HepG2 (cell line): ENCODE data around the gene ADM. TPM values are rescaled to one million over a fixed set of nuclear protein-coding genes. Genes with fewer than 3 reads are reported as not detected.

Experiments used
- ARHGAP35 ChIP-seq: sonication (generic); formaldehyde crosslinking; IDR thresholded peaks from 2 replicates; pipeline ENCODE4 v1.9.0; 2022; ENCODE audit warnings: mild to moderate bottlenecking, inconsistent platforms, moderate library complexity, missing genetic modification reagents, borderline replicate concordance
- BRCA1 ChIP-seq: sonication (generic); formaldehyde crosslinking; IDR thresholded peaks from 2 replicates; pipeline ENCODE4 v1.4.0; 2020; ENCODE audit warnings: missing genetic modification reagents
- KLF12 ChIP-seq: sonication (generic); formaldehyde crosslinking; IDR thresholded peaks from 2 replicates; pipeline ENCODE4 v1.4.0; 2020; ENCODE audit warnings: missing genetic modification reagents, borderline replicate concordance
- MTF2 ChIP-seq: sonication (generic); formaldehyde crosslinking; IDR thresholded peaks from 2 replicates; pipeline ENCODE4 v1.5.0; 2020; ENCODE audit warnings: missing genetic modification reagents, borderline replicate concordance
- SRF ChIP-seq: IDR thresholded peaks from 2 replicates; pipeline ENCODE4 v1.6.1; 2011; ENCODE audit warnings: mild to moderate bottlenecking, low read depth, low read length, moderate library complexity
- TBP ChIP-seq: sonication (generic); formaldehyde crosslinking; IDR thresholded peaks from 2 replicates; pipeline ENCODE4 v1.5.0; 2020; ENCODE audit warnings: missing genetic modification reagents
- ZFP36L1 ChIP-seq: sonication (generic); formaldehyde crosslinking; IDR thresholded peaks from 2 replicates; pipeline ENCODE4 v1.8.0; 2022; ENCODE audit warnings: mild to moderate bottlenecking, missing genetic modification reagents, moderate library complexity
- ZFX ChIP-seq: sonication (generic); formaldehyde crosslinking; IDR thresholded peaks from 2 replicates; pipeline ENCODE4 v1.4.0; 2020; ENCODE audit warnings: mild to moderate bottlenecking, low read depth, missing genetic modification reagents, moderate library complexity
- ZFY ChIP-seq: sonication (generic); formaldehyde crosslinking; IDR thresholded peaks from 2 replicates; pipeline ENCODE4 v1.4.0; 2020; ENCODE audit warnings: missing genetic modification reagents
- ZNF337 ChIP-seq: sonication (generic); formaldehyde crosslinking; IDR thresholded peaks from 2 replicates; pipeline ENCODE4 v1.5.1; 2020; ENCODE audit warnings: missing genetic modification reagents, low read depth, mild to moderate bottlenecking, borderline replicate concordance
- ZNF556 ChIP-seq: sonication (generic); formaldehyde crosslinking; IDR thresholded peaks from 2 replicates; pipeline ENCODE4 v1.4.0; 2020; ENCODE audit warnings: mild to moderate bottlenecking, missing genetic modification reagents, borderline replicate concordance
- polyA plus RNA-seq, 8 experiments: library from polyadenylated mRNA; depleted of rRNA in 3 of 8; stranded (reverse) in 7 of 8; unstranded in 1 of 8; fragments of >200 nt; fragmentation: Illumina TruSeq in 4 of 8; extraction: Trizol in 4 of 8; gene quantifications; 2 replicates each; pipeline versions ENCODE4 v1.2.1 to v1.2.3, GENCODE V29; 2011 to 2016; ENCODE audit warnings: low read depth in 4 of 8, missing spikeins in 1 of 8, mixed read lengths in 1 of 8; ENCODE audit not compliant: insufficient read depth in 1 of 8
- total RNA-seq, 5 experiments: library from RNA; depleted of rRNA; stranded (reverse); fragments of >200 nt; fragmentation: Illumina TruSeq; extraction: Trizol; gene quantifications; 2 replicates each; pipeline ENCODE4 v1.2.3, GENCODE V29; 2016; ENCODE audit warnings: low read depth in 1 of 5
- TF ChIP-seq, protein P1 (sequence below): sonication (generic); formaldehyde crosslinking; IDR thresholded peaks from 2 replicates; pipeline ENCODE4 v1.4.0; 2020; ENCODE audit warnings: missing genetic modification reagents
- TF ChIP-seq, protein P2 (sequence below): sonication (generic); formaldehyde crosslinking; IDR thresholded peaks from 2 replicates; pipeline ENCODE4 v1.5.0; 2020; ENCODE audit warnings: mild to moderate bottlenecking, missing genetic modification reagents
- TF ChIP-seq, protein P3 (sequence below): sonication (generic); formaldehyde crosslinking; IDR thresholded peaks from 2 replicates; pipeline ENCODE4 v1.5.1; 2020; ENCODE audit warnings: mild to moderate bottlenecking, missing genetic modification reagents
- TF ChIP-seq, protein P4 (sequence below): sonication (generic); formaldehyde crosslinking; IDR thresholded peaks from 2 replicates; pipeline ENCODE4 v1.4.0; 2020; ENCODE audit warnings: missing genetic modification reagents, mild to moderate bottlenecking, borderline replicate concordance
- TF ChIP-seq, protein P5 (sequence below): sonication (generic); formaldehyde crosslinking; IDR thresholded peaks from 2 replicates; pipeline ENCODE4 v1.5.0; 2020; ENCODE audit warnings: missing genetic modification reagents

The ADM gene
- total and polyA plus RNA-seq, 2 of the 13 experiments (the other 11 are each of a cell fraction or from before 2014, with no cell fraction given), result 10.7 to 26.1 TPM

DNA sequence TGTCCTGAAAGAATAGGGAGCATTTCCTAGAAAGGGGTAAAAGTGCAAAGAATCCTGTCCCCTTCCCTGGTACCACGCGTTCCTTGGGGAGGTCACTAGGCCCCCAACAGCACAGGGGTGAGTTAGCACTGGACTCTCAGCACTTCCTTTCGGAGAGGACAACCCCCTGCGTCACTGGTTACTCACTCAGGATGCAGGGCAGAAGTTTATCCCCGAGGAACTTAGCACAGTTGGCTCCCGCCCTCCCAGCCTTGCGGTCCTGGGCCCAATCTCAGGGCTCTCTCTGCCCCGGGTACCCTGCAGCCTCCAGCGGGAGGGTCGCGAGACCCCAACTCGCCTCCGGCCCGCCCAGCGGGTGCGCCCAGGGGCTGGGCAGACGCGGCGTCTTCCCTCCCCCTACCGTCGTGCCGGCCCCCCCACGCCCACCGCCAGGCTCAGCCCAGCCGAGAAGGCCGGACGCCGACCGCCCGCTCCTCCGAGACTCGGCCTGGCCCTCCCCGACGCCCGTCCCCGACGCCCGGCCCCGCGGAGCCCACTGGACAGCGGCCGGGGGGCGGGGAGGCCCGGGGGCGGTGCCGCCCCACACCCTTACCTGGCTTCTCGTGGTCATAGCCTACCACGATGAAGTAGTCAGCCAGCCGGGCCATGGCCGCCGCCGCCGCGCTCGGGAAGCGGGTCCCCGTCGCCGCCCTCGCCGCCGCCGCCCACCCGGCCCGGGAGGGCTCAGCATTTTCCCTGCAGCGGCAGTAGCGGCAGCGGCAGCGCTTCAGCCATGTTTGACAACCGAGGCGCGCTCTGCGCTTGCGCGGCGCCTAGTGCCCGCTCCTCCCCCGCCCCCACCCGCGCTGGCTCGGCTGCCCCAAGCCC lies 11.2 kb upstream of the ADM start, which contains the start of gene SBF2 (continued):
- TF ChIP-seq ARHGAP35 (0 out of 2 replicates have a peak, but pooled peaks have one; percentile 50), BRCA1 (CRISPR knock-in tag) (no peak), ZNF556 (CRISPR knock-in tag) (no peak), ZFP36L1 (CRISPR knock-in tag) (0 out of 2 replicates have a peak, but pooled peaks have one; percentile 19), MTF2 (CRISPR knock-in tag) (no peak), ZFY (CRISPR knock-in tag) (peak; percentile 86), KLF12 (CRISPR knock-in tag) (peak; percentile 33; the same call in 1 of the 2 replicates), TBP (CRISPR knock-in tag) (no peak), ZFX (CRISPR knock-in tag) (peak; percentile 88), ZNF337 (CRISPR knock-in tag) (no peak), SRF (no peak)
- TF ChIP-seq, protein P1, sequence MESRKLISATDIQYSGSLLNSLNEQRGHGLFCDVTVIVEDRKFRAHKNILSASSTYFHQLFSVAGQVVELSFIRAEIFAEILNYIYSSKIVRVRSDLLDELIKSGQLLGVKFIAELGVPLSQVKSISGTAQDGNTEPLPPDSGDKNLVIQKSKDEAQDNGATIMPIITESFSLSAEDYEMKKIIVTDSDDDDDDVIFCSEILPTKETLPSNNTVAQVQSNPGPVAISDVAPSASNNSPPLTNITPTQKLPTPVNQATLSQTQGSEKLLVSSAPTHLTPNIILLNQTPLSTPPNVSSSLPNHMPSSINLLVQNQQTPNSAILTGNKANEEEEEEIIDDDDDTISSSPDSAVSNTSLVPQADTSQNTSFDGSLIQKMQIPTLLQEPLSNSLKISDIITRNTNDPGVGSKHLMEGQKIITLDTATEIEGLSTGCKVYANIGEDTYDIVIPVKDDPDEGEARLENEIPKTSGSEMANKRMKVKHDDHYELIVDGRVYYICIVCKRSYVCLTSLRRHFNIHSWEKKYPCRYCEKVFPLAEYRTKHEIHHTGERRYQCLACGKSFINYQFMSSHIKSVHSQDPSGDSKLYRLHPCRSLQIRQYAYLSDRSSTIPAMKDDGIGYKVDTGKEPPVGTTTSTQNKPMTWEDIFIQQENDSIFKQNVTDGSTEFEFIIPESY, result no peak
- TF ChIP-seq, protein P2, sequence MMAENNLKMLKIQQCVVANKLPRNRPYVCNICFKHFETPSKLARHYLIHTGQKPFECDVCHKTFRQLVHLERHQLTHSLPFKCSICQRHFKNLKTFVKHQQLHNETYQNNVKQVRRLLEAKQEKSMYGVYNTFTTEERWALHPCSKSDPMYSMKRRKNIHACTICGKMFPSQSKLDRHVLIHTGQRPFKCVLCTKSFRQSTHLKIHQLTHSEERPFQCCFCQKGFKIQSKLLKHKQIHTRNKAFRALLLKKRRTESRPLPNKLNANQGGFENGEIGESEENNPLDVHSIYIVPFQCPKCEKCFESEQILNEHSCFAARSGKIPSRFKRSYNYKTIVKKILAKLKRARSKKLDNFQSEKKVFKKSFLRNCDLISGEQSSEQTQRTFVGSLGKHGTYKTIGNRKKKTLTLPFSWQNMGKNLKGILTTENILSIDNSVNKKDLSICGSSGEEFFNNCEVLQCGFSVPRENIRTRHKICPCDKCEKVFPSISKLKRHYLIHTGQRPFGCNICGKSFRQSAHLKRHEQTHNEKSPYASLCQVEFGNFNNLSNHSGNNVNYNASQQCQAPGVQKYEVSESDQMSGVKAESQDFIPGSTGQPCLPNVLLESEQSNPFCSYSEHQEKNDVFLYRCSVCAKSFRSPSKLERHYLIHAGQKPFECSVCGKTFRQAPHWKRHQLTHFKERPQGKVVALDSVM, result no peak
- TF ChIP-seq, protein P3, sequence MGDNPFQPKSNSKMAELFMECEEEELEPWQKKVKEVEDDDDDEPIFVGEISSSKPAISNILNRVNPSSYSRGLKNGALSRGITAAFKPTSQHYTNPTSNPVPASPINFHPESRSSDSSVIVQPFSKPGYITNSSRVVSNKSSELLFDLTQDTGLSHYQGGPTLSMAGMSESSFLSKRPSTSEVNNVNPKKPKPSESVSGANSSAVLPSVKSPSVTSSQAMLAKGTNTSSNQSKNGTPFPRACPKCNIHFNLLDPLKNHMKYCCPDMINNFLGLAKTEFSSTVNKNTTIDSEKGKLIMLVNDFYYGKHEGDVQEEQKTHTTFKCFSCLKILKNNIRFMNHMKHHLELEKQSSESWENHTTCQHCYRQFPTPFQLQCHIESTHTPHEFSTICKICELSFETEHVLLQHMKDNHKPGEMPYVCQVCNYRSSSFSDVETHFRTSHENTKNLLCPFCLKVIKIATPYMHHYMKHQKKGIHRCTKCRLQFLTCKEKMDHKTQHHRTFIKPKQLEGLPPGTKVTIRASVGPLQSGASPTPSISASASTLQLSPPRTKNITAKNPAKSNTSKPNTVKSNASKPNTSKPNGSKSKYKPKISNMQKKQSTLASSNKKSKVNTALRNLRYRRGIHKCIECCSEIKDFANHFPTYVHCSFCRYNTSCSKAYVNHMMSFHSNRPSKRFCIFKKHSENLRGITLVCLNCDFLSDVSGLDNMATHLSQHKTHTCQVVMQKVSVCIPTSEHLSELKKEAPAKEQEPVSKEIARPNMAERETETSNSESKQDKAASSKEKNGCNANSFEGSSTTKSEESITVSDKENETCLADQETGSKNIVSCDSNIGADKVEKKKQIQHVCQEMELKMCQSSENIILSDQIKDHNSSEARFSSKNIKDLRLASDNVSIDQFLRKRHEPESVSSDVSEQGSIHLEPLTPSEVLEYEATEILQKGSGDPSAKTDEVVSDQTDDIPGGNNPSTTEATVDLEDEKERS, result no peak
- TF ChIP-seq, protein P4, sequence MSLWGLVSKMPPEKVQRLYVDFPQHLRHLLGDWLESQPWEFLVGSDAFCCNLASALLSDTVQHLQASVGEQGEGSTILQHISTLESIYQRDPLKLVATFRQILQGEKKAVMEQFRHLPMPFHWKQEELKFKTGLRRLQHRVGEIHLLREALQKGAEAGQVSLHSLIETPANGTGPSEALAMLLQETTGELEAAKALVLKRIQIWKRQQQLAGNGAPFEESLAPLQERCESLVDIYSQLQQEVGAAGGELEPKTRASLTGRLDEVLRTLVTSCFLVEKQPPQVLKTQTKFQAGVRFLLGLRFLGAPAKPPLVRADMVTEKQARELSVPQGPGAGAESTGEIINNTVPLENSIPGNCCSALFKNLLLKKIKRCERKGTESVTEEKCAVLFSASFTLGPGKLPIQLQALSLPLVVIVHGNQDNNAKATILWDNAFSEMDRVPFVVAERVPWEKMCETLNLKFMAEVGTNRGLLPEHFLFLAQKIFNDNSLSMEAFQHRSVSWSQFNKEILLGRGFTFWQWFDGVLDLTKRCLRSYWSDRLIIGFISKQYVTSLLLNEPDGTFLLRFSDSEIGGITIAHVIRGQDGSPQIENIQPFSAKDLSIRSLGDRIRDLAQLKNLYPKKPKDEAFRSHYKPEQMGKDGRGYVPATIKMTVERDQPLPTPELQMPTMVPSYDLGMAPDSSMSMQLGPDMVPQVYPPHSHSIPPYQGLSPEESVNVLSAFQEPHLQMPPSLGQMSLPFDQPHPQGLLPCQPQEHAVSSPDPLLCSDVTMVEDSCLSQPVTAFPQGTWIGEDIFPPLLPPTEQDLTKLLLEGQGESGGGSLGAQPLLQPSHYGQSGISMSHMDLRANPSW (CRISPR knock-in tag), result no peak
- TF ChIP-seq, protein P5, sequence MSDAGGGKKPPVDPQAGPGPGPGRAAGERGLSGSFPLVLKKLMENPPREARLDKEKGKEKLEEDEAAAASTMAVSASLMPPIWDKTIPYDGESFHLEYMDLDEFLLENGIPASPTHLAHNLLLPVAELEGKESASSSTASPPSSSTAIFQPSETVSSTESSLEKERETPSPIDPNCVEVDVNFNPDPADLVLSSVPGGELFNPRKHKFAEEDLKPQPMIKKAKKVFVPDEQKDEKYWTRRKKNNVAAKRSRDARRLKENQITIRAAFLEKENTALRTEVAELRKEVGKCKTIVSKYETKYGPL (CRISPR knock-in tag), result 0 out of 2 replicates have a peak, but pooled peaks have one; percentile 23
